ENCODE measurements around the gene FBXO27.
"Not testable (repeated sequence)": the region's sequence is repeated elsewhere in the genome, so short reads cannot be mapped to it uniquely, and the experiment has no call there.

Gene FBXO27, protein sequence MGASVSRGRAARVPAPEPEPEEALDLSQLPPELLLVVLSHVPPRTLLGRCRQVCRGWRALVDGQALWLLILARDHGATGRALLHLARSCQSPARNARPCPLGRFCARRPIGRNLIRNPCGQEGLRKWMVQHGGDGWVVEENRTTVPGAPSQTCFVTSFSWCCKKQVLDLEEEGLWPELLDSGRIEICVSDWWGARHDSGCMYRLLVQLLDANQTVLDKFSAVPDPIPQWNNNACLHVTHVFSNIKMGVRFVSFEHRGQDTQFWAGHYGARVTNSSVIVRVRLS

DNA sequence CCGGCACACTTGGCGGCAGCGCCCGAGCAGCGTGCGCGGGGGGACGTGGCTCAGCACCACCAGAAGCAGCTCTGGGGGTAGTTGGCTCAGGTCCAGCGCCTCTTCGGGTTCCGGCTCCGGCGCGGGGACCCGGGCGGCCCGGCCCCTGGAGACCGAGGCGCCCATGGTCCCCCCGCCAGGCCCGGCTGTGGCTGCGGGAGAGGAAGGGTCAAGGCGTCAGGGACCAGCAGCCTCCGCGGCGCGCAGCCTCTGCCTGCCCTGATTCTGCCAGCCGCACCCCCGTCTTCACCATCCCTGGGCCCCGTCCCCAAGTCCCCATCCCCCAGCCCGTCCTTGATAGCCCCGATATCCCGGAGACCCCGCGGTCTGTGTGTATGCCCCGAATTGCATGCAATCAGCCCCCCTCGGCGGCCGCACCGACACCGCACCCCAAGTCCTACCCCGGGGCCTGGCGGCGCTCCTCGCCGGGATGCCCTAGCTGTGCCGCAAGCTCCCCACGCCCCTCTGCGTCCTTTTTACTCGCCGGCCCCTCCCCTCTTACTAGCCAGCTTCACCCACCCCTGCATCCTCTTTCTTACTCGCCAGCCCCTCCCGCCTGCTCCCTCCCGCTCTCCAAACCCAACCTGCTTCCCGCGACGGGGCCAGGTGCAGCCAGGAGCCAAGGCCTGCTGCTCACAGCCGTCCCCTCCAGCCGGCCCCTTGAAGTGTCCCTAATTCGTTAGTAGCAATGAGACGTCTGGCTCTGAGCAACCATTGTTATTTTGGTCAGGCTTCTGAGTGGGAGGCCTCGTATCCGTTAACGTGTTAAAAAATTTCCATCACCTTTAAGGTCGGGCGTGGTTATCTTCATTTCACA is at the start of gene FBXO27:
Gene FBXO27, minus strand, starts transcription at position 487 of the 856 bp plus-strand sequence. Its CDS starts 322 bp downstream, at position 165.
- in situ Hi-C loops (cut with MboI; ENCODE audit: low sequenced_read_pairs): no loop called here

DNA sequence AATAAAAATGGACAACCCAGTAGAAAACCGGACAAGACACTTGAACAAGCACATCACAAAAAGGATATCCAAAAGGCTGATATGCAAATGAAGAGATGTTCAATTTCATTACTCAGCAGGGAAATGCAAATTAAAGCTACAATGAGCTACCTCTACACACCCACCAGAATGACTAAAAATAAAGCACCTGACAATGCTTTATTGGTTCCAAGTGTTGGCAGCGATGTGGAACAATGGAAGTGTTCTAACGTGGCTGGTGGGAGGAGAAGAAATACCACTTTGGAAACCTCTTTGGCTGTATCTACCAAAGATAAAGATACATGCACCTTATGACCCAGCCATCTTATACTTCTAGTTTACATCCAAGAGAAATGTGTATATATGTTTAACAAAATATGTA is 48.1 kb upstream of the FBXO27 start:
- in situ Hi-C loops (cut with MboI; ENCODE audit: low sequenced_read_pairs): no loop called here

DNA sequence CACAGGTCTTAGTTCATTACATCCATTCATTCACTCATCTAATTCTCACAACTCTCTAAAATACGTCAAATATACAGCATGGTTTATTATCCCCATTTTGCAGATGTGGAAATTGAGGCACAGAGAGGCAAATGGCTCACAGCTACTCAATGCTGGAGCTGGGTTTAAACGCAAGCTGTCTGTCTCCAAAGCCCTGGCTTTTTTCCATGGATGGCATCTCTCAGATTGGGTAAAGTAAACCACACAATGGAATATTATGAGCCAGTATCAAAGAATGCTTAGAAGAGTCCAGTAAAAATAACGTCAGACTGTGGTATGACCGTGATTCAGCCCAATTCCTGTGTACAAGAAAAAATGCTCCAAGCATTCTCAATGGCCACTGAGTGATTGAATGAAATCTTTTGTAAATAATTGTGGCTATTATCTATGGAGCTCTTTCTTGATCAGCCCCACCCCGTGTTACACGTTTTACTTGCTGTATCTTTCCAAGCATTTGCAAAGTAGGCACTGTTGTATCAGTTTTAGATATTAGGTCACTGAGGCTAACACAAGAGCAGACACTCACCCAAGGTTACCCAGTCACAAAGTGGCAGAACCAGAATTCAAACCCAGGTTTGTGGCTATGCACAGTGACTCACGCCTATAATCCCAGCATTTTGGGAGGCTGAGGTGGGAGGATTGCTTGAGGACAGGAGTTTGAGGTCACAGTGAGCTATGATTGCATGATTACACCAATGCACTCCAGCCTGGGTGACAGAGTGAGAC is 46.3 kb upstream of the FBXO27 start:
- in situ Hi-C loops (cut with MboI; ENCODE audit: low sequenced_read_pairs): no loop called here

DNA sequence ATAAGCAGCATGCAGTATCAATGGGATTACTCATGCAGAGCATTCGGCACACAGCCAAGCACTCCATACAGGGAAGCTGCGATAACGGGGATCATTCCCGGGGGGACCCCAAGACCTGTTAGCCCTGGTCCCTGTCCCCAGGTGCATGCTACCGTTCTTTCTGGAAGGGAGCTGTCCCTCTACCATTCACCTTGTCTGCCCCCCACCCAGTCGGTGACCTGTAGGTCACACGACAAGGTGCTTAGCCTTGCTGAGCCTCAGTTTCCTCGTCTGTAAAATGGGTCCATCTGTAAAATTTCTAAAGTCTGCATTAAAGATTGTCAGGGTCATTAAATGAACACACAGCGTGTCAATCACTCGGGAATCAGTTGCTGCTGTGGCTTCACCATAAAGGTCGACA is 45.0 kb upstream of the FBXO27 start:
- in situ Hi-C loops (cut with MboI; ENCODE audit: low sequenced_read_pairs): no loop called here

DNA sequence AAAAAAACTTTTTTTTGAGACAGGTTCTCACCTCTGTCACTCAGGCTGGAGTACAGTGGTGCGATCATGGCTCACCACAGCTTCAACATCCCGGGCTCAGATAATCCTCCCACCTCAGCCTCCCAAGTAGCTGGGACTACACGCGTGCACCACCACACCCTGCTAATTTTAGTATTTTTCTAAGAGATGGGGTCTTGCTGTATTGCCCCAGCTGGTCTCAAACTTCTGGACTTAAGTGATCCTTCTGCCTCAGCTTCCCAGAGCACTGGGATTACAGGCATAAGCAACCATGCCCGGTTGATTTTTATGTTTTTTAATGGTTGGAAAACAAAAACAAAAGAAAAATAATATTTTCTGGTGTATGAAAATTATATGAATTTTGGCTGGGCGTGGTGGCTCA is 42.6 kb upstream of the FBXO27 start:
- in situ Hi-C loops (cut with MboI; ENCODE audit: low sequenced_read_pairs): no loop called here

DNA sequence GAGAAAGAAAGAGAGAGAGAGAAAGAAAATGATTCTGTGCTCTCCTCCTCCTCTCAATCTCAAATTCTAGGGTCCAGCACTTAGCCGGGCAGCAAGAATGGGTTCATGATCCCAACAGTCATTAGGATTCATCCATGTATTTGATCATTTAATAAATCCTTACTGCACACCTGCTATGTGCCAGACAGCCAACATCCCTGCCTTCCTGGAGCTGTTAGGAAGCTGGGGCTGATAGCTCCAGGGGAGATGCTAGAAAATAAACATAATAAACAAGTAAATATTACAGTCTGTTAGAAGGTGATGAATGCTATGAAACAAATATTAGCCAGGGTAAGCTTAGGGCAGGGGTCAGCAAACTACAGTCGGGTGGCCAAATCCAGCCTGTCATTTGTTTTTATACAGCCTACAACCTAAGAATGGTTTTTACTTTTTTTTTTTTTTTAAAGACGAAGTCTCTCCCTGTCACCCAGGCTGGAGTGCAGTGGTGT is 41.9 kb upstream of the FBXO27 start:
- in situ Hi-C loops (cut with MboI; ENCODE audit: low sequenced_read_pairs): no loop called here

DNA sequence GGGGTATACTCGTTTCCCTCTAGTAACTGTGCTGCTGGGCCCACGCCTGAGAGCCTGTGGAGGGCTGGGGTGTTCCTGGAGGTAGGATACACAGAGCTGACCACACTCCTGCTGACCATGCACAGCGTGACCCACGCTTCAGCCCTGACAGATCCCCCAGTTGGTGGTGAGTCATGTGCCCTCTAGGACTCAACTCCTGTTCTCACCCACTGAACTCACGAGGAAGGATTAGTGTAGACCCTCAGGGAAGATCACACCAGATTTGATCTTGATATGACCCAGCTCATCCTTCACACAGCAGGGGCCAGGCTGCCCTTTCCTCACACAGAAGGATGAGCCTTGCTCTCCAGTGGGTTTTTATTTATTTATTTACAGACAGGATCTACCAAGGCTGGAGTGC is 38.5 kb upstream of the FBXO27 start:
- in situ Hi-C loops (cut with MboI; ENCODE audit: low sequenced_read_pairs): no loop called here

DNA sequence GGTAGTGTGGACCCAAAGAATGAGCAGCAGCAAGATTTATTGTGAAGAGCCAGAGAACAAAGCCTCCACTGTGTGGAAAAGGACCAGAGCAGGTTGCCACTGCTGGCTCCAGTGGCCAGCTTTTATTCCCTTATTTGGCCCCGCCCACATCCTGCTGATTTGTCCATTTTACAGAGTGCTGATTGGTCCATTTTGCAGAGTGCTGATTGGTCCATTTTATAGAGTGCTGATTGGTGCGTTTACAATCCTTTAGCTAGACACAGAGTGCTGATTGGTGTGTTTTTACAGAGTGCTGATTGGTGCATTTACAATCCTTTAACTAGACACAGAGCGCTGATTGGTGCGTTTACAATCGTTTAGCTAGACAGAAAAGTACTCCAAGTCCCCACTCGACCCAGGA is 35.9 kb upstream of the FBXO27 start:
- in situ Hi-C loops (cut with MboI; ENCODE audit: low sequenced_read_pairs): not testable (repeated sequence)

DNA sequence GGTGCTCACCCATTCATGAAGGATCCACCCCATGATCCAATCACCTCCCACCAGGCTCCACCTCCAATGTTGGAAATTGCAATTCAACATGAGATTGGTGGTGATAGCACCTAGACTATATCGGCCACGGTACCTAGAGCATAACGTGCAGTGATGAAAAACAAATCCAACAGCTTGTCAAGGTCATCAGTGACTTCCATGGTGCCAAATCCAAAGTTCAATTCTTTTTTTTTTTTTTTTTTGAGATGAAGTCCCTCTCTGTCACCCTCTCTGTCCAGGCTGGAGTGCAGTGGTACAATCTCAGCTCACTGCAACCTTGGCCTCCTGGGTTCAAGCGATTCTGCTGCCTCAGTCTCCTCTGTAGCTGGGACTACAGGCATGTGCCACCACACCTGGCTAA is 34.8 kb upstream of the FBXO27 start:
- in situ Hi-C loops (cut with MboI; ENCODE audit: low sequenced_read_pairs): no loop called here

DNA sequence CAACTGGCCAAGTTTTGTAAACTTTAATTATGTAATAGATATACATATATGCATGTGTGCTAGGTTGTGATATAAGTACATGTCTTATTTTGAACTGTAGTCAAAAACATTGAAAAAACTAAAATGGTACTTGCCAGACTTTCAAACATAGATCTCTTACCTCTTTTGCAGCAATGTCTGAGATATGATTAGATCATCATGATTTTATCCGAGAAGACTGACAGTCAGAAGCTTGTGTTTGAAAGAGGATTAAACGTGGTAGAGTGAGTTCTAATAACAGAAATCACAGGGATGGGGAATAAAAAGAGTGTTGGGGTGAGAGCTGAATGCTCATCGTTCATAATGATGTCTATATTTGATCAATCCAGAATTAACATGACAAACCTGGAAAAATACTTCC is 33.6 kb upstream of the FBXO27 start:
- in situ Hi-C loops (cut with MboI; ENCODE audit: low sequenced_read_pairs): no loop called here

DNA sequence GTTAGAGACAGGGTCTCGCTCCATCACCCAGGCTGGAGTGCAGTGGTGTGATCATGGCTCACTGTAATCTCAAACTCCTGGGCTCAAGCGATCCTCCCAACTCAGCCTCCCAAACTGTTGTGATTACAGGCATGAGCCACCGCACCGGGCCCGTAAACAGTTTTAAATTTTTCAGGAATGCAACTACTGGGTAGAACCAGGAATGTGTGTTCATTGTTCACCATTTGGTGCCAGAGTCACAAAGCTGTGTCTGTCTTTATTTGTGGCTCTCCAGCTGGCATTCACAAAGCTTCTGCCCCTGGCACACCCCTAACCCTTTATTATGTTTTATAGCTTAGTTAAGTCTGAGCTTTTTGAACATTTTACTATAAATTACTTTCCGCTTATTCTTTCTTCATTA is 32.1 kb upstream of the FBXO27 start:
- in situ Hi-C loops (cut with MboI; ENCODE audit: low sequenced_read_pairs): no loop called here

DNA sequence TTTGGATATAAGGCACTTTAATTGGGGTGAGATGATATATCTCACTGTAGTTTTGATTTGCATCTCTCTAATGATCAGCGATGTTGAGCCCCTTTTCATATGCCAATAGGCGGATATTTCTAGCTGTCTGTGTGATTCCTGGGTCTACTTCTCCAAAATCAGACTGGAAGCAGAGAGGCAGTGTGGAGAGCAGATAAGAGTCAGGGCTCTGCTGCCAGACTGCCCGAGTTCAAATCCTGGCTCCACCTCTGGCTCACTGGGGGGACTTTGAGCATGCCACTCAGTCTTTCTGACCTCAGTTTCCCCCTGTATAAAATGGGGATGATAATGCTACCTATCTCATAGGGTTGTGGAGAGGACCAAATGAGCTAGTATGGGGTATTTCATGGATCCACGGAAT is 27.8 kb upstream of the FBXO27 start:
- in situ Hi-C loops (cut with MboI; ENCODE audit: low sequenced_read_pairs): no loop called here

DNA sequence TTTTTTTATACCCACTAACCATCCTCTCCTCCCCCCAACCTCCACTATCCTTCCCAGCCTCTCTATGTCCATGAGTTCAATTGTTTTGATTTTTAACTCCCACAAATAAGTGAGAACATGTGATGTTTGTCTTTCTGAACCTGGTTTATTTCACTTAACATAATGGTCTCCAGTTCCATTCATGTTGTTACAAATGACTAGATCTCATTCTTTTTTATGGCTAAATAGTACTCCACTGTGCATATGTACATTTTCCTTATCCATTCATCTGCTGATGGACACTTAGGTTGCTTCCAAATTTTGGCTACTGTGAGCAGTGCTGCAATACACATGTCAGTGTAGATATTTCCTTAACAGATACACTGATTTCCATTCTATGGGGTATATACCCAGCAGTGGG is 27.0 kb upstream of the FBXO27 start:
- in situ Hi-C loops (cut with MboI; ENCODE audit: low sequenced_read_pairs): no loop called here

DNA sequence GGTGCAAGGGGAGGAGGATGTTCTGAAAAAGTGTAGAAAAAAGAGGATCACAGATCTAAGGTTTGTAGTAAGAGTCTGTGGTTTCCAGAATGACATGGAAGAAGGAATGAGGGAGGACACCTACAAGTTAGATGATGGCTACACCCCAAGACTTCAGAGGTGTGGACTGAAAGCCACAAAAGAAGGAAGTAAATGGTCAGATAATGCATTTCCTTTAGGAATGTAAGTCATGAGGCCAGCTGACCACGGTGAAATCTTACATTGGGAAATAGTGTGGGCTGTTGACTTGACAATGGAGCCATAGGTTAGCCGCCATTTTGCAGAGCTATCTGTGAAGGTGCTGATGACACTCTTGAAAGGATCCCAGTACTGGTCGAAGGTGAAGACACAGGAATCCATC is 25.3 kb upstream of the FBXO27 start:
- in situ Hi-C loops (cut with MboI; ENCODE audit: low sequenced_read_pairs): no loop called here

DNA sequence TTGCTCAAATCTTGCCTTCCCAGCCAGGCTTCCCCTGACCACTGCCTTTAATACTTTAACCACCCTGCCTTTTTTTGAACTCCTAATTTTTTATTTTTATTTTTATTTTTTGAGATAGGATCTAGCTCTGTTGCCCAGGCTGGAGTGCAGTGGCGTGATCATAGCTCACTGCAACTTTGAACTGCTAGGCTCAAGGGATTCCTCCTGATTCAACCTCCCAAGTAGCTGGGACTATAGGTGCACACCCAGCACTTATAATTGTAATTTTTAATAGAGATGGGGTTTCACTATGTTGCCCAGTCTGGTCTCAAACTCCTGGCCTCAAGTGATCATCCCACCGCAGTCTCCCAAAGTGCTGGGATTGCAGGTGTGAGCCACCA is 21.7 kb upstream of the FBXO27 start:
- in situ Hi-C loops (cut with MboI; ENCODE audit: low sequenced_read_pairs): no loop called here

DNA sequence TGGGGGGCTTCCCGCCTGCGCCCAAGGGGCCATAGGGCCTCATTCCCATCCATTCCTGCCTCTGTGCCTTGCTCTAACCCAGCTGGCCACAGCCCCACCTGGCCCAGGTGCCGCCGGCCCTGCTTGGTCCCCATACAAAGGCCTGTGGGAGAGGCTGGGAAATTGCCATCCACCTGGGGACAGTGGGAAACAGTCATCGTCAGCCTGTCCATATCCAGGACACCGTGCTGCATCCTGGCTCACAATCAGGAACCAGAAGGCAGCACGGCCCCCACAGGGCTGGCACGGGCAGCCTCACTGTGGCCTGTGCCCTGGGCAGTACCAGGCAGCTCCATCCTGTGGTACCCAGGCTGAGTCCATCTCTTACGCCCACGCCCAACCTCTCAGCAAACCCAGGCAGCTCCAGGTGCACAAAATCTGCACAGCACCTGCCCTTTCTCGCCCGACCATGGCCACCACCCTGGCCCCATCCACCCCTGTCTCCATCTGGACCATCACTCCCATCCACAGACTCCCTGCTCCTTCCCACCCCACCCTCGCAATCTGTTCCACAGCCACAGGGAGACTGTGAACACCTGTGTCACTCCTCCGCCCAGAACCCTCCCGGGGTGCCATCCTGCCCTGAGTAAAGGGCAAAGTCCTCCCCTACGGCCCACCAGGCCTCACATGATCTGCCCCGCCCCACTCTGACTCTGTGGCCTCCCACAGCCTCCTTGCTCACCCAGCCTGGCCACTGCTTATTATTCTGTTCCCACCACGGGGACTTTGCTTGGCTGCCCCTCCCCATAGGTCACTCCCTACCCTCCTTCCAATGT is 21.1 kb upstream of the FBXO27 start:
- in situ Hi-C loops (cut with MboI; ENCODE audit: low sequenced_read_pairs): no loop called here

DNA sequence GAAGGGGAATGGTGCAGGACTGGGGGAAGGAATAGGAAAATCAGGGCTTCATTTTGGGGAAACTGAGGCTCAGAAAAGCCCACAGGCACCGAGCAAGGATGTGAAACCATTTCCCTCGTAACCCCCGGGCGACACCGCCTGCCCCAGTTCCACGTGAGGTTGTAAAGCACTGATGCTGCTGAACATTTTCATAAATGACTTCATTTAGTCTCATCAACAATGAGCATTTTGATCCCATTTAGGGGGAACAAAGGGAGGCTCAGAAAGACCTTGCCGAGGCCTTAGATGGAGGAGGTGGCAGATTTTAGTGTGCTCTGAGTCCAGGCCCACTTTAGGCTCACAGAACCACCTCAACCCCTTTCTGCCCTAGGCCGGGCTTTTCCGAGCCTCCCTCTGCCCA is 20.5 kb upstream of the FBXO27 start:
- in situ Hi-C loops (cut with MboI; ENCODE audit: low sequenced_read_pairs): no loop called here

DNA sequence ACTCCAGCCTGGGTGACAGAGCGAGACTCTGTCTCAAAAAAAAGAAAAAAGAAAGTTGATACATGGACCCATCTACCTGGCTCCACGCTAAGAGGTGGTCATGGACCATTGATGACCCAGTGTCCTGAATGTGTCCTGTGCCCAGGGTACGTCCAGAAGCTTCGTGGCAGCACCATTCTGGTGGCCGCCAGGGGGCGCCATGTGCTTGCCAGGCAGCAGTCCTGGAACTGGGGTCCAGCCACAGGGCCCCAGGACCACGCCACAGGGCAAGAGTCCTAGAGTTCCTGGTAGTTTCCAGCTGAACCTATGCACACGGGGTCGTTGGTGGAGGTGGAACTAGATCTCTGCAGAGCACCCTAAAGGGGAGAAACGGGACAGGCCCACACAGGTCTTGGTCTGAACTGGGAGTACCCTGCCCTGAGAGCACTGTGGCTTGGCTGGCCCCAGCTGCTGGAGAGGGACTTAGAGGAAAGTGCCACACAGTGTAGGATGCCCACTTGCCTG is 19.9 kb upstream of the FBXO27 start:
- in situ Hi-C loops (cut with MboI; ENCODE audit: low sequenced_read_pairs): no loop called here

DNA sequence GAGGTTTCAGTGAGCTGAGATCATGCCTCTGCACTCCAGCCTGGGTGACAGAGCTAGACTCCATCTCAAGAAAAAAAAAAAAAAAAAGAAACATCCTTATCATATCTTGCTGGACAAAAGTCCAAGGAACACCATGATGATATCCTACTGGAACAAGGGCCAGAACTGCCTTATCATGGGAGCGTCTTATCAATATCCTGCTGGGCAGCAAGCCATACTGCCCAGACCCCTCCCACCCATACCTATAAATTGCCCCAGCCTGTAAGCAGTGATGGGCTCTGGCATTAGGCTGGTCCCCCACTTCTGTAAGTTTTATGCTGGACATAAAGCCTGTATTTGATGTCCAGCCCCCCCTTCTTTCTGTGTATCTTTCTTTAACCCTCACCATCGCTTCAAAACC is 14.7 kb upstream of the FBXO27 start:
- in situ Hi-C loops (cut with MboI; ENCODE audit: low sequenced_read_pairs): no loop called here

DNA sequence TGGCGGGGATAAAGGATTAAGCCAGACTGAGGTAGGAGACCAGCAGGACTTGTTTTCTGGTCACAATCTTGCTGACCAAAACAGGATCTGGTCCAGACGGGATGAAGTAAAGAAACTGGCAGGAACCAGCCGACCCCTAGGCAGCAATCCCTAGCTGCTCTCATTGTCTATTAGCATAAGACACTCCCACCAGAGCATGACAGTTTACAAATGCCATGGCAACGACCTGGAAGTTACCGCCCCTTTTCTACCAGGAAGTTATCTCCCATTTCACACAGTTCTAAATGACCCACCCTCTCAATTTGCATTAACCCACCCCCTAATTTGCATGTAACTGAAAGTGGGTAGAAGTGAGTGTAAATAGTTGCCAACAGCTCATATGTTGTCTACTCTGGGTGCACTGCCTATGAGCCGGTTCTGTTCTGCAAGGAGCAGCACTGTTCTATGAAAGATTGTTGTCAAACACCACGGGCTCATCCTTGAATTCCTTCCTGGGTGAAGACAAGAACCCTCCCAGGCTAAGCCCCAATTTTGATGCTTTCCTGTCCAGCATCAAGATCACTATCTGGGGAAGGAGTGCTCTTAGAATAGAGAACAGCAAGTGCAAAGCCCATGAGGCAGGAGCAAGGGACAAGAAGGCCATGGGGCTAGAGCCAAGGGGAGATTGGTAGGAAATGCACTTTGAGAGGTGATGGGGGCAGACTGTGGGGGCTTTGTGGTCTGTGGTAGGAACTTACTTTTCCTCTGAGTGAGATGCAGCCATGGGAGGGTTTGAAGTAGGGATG is 13.9 kb upstream of the FBXO27 start:
- in situ Hi-C loops (cut with MboI; ENCODE audit: low sequenced_read_pairs): no loop called here
